GM18508 (cell line): Measurements from ENCODE around the gene ACOT12.
"Not testable (repeated sequence)": the region's sequence is repeated elsewhere in the genome, so short reads cannot be mapped to it uniquely, and the experiment has no call there.

Experiments
- ATAC-seq: cut with Tn5 transposase; IDR thresholded peaks from one replicate; pipeline ENCODE4 v1.9.1; 2021; ENCODE audit warnings: moderate number of reproducible peaks; ENCODE audit not compliant: insufficient read depth, unreplicated experiment

The ACOT12 gene

GRCh38 chr5:81345411-81346003 lies 48.4 kb downstream of the ACOT12 start:
- ATAC-seq, result no peak

GRCh38 chr5:81344736-81345135 lies 49.2 kb downstream of the ACOT12 start:
- ATAC-seq, result no peak

GRCh38 chr5:81338213-81338612 lies 55.7 kb downstream of the ACOT12 start:
- ATAC-seq, result not testable (repeated sequence)

GRCh38 chr5:81337803-81338202 lies 56.1 kb downstream of the ACOT12 start:
- no peak for ATAC-seq

GRCh38 chr5:81336556-81336955 lies 57.4 kb downstream of the ACOT12 start:
- ATAC-seq, result no peak

- ATAC-seq, result no peak
Observed at GRCh38 chr5:81335946-81336345, 58.0 kb downstream of the ACOT12 start.

- ATAC-seq, result no peak
Observed at GRCh38 chr5:81334304-81335061, 59.5 kb downstream of the ACOT12 start.

GRCh38 chr5:81326554-81326953 lies 67.4 kb downstream of the ACOT12 start:
- no peak for ATAC-seq

GRCh38 chr5:81317536-81317935 lies 76.4 kb downstream of the ACOT12 start:
- ATAC-seq, result no peak

GRCh38 chr5:81316571-81316970 lies 77.4 kb downstream of the ACOT12 start:
- no peak for ATAC-seq

- ATAC-seq, result no peak
Observed at GRCh38 chr5:81315830-81316229, 78.1 kb downstream of the ACOT12 start.

GRCh38 chr5:81315336-81315735 lies 78.6 kb downstream of the ACOT12 start:
- no peak for ATAC-seq

- ATAC-seq, result no peak
Observed at GRCh38 chr5:81314581-81314980, 79.4 kb downstream of the ACOT12 start.

- no peak for ATAC-seq
Observed at GRCh38 chr5:81313686-81314085, 80.2 kb downstream of the ACOT12 start.

GRCh38 chr5:81313278-81313677 lies 80.7 kb downstream of the ACOT12 start:
- ATAC-seq, result no peak

GRCh38 chr5:81310402-81311063 lies 83.4 kb downstream of the ACOT12 start:
- no peak for ATAC-seq

GRCh38 chr5:81308836-81309235 lies 85.1 kb downstream of the ACOT12 start:
- ATAC-seq, result no peak

- ATAC-seq, result no peak
Observed at GRCh38 chr5:81305785-81306184, 88.1 kb downstream of the ACOT12 start.

GRCh38 chr5:81303563-81303962 lies 90.4 kb downstream of the ACOT12 start:
- ATAC-seq, result no peak

GRCh38 chr5:81302596-81302995 lies 91.3 kb downstream of the ACOT12 start:
- ATAC-seq, result no peak

GRCh38 chr5:81301271-81302015 lies 92.5 kb downstream of the ACOT12 start, which contains the start of gene ZCCHC9:
Gene ZCCHC9 (plus strand): TSS chr5:81301587. CDS start chr5:81304758, 3,171 bp downstream.
- peak; percentile 81 for ATAC-seq
